Right lobe of liver (tissue), 4 donors: Measurements from ENCODE around the gene KCNIP1.

Experiments used
- CTCF ChIP-seq, 4 donors: fragments of 200-600 bp in 3 of 4; fragments of 450-650 bp in 1 of 4; IDR thresholded peaks; one replicate each; pipeline versions ENCODE4 v1.5.1 to v1.8.0; 2016 to 2022; ENCODE audit warnings: antibody characterized with exemption in 4 of 4, mild to moderate bottlenecking in 2 of 4
- POLR2A ChIP-seq: fragments of 450-650 bp; IDR thresholded peaks from one replicate; pipeline ENCODE4 v1.6.1; 2017; ENCODE audit warnings: antibody characterized with exemption, mild to moderate bottlenecking
- donor health status: DM: no; HTN: no; CAD: no.
- donor health status: DM: no; HTN: no; CAD: no.
- donor health status: DM: no; HTN: yes; CAD: no.

- TF ChIP-seq CTCF (IDR thresholded peaks at IDR 0.05) = no peak
- TF ChIP-seq POLR2A = no peak
Measured at GRCh38 chr5:170590566-170590965, 86.7 kb downstream of the KCNIP1 start.
